Ishikawa (cell line): ENCODE data around the gene MTCH2.
"Not testable (repeated sequence)": the region's sequence is repeated elsewhere in the genome, so short reads cannot be mapped to it uniquely, and the experiment has no call there.

Experiments
- RAD21 ChIP-seq: IDR thresholded peaks from 2 replicates; pipeline ENCODE4 v1.6.1; 2012; ENCODE audit warnings: low read depth
- TF ChIP-seq, protein P1 (sequence below): IDR thresholded peaks from 2 replicates; pipeline ENCODE4 v1.6.1; 2012
- TF ChIP-seq, protein P2 (sequence below): IDR thresholded peaks from 2 replicates; pipeline ENCODE4 v1.6.1; 2012; ENCODE audit warnings: low read depth, mild to moderate bottlenecking

DNA sequence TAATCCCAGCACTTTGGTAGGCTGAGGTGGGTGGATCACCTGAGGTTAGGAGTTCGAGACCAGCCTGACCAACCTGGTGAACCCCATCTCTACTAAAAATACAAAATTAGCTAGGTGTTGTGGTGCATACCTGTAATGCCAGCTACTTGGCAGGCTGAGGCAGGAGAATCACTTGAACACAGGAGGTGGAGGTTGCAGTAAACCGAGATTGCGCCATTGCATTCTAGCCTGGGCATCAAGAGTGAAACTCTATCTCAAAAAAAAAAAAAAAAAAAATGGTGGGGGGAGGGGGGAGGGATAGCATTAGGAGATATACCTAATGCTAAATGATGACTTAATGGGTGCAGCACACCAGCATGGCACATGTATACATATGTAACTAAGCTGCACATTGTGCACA lies 44.3 kb upstream of the MTCH2 start:
- TF ChIP-seq RAD21, result not testable (repeated sequence)
- TF ChIP-seq, protein P1, sequence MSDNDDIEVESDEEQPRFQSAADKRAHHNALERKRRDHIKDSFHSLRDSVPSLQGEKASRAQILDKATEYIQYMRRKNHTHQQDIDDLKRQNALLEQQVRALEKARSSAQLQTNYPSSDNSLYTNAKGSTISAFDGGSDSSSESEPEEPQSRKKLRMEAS, result not testable (repeated sequence)
- TF ChIP-seq, protein P2, sequence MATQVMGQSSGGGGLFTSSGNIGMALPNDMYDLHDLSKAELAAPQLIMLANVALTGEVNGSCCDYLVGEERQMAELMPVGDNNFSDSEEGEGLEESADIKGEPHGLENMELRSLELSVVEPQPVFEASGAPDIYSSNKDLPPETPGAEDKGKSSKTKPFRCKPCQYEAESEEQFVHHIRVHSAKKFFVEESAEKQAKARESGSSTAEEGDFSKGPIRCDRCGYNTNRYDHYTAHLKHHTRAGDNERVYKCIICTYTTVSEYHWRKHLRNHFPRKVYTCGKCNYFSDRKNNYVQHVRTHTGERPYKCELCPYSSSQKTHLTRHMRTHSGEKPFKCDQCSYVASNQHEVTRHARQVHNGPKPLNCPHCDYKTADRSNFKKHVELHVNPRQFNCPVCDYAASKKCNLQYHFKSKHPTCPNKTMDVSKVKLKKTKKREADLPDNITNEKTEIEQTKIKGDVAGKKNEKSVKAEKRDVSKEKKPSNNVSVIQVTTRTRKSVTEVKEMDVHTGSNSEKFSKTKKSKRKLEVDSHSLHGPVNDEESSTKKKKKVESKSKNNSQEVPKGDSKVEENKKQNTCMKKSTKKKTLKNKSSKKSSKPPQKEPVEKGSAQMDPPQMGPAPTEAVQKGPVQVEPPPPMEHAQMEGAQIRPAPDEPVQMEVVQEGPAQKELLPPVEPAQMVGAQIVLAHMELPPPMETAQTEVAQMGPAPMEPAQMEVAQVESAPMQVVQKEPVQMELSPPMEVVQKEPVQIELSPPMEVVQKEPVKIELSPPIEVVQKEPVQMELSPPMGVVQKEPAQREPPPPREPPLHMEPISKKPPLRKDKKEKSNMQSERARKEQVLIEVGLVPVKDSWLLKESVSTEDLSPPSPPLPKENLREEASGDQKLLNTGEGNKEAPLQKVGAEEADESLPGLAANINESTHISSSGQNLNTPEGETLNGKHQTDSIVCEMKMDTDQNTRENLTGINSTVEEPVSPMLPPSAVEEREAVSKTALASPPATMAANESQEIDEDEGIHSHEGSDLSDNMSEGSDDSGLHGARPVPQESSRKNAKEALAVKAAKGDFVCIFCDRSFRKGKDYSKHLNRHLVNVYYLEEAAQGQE, result not testable (repeated sequence)
